Left forelimb (tissue), 1 donor: Measurements from ENCODE around the gene CLDN7.

Source experiments
- DNase-seq: peaks from one replicate; pipeline ENCODE4 v3.0.0-alpha.2; 2018; ENCODE audit warnings: low spot score

CLDN7 gene

GRCh38 chr17:7219229-7219811 is 43.0 kb downstream of the CLDN7 start:
- no peak for DNase-seq

DNA sequence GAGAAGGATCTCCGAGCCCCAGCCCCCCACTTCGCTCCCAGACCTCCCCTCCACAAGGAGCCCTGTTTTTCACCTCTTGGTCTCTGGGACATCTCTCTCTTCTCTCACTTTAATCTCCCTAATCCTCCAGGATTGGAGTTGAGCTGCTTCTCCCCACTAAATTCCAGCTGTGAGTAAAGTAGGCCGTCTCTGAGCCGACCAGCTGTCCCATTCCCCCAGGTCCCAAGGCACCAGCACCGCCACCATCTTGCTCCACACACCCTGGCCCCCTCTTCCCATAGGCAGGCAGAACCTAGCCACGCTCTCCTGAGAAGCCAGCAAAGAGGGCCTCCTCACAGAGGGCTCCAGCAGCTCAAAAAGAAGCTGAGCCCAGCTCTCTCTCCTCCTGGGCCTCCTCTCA is 43.5 kb downstream of the CLDN7 start:
- no peak for DNase-seq

DNA sequence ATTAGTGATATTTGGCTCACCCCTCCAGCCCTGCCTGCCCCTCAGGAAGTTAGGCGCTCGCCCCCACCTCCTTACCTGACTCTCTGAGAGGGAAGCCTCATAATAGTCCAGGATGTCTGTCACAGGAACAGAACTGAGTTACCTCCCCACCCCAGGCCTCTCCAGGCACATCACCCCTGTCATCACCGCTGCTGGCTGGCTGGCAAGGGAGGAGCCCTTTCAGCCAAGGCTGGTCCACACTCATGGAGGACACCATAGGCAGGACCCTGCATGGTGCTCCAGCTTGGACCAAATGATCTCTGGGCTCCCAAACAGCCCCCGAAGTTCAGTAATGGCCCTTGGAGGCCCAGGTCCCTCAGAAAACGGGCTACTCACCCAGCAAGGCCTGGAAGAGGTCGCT is 44.1 kb downstream of the CLDN7 start:
- DNase-seq, result no peak

DNA sequence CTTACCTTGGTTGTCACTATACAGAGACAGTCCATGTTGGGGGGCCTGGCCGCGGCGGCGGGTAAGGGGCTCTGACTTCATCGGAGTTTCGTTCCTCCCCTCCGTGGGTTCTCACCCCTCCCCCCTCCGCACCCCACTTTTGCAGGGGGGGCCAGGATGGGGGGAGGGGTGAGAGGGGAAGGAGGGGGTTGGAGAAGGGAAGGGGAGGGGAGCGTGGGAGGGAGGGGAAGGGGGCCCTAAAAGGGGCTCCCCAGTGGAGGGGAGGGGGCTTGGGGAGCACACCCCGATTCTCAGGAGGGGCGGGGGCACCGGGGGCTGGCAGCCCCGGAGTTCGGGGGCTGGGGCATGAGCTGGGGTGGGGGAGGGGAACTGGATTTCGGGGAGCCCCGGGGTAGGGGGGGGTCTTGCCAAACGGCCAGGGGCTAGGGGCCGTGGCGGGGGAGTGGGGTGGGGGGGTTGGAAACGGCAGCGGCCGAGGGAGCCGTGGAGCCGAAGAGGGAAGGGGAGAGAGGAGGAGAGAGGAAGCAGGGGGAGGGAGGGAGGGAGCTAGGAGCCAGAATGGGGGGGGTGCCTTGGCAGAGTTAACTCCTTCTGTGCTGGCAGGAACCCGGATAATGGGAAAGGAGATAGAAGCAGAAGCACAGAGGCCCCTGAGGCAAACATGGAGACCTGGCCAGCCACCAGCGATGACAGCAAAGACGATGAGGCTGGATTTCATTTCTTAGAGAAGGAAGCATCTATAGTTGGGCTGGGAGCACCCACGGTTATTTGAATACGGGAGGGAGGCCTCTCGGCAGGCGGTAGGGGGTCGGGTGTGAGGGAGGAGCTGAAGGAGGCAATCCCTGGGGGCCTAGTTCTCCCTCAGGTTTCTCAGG is 44.9 kb downstream of the CLDN7 start:
- peak; percentile 87 for DNase-seq

DNA sequence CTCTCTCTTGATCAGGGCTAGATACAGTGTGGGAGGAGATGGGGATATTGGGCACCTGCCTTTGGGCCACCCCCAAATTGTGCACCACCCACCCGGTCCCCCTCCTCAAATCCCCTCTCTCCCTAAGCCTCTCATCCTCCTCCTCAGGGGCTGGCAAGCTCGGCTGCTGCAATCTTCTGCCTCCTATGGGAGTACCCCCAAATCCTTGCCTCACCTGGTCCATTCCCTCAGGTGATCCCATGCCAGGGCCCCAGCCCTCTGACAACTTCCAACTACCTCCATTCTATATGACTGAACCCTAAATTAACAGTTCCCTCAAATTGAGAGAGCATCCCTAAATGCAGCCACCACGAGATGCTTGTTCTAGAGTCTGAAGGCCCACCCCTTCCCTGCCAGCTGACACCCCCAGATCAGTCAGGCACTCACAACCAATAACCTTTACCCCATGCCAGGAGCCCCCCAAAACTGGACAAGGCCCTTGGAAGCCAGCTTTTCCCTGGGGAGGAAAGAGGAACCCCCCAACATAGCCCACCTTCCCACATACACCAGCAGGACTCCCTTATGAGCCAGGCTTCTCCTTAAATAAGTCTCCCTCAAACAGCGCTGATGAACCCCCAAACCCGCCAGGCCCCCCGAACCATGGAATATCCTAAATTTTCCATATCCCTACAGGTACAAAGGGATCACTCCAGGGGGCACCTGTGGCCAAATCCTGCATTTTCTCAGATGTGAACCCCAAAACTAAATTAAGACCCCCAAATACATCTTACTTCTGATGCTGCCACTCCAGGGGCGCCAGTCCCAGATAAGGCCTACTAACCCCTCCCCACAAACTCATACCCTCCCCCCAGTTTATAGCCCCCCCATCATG is 45.8 kb downstream of the CLDN7 start:
- DNase-seq, result no peak

DNA sequence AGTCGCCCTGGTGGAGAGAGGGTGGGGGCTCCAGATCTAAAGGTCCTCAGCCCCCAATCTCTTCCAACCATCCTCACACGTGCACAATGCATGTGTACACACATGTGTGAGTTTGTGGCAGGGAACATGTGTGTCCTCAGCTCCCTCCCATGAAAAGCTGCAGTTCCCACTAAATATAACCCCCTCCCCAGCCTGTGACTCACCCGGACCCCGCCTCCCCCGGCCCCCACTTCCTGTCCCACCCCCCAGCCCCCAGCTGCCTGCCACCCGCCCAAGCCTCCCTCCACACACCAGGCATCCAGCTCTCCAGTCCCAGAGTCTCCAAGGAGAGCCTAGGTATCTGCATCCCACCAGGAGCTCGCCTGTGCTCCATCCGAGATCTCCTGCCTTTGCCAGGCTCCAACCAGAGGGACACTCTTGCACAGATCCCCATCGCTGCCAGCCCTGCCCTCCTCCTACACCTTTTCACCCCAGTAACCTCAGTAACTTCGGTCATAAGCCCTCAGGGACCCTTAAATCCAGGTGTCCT is 46.6 kb downstream of the CLDN7 start:
- no peak for DNase-seq

DNA sequence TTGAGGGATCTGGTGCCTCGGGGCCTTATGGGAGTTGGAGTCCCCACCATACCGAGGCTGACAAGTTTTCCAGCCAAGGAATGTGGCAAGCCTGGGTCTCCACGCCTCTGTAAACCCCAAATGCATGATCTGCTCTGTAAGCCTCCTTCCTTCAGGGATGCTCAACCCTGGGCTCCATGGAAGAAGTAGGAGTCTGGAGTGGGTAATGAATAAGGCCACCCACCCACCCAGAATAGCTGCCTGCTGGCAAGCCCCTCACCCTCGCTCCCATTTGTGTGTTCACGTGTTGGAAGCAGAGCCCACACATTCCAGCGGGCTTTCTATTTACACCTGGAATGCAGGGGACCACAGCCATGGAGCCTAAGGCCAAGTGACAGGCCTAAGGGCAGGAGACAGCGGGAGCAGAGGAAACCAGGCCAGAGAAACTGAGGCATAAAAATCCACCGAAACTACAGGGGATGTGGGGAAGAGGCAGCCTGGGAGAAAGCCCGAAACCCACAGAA is 47.1 kb downstream of the CLDN7 start:
- no peak for DNase-seq

- peak; percentile 99 for DNase-seq
Measured at GRCh38 chr17:7214300-7215135, 47.8 kb downstream of the CLDN7 start.

GRCh38 chr17:7213895-7214299 is 48.4 kb downstream of the CLDN7 start:
- peak; percentile 86 for DNase-seq

DNA sequence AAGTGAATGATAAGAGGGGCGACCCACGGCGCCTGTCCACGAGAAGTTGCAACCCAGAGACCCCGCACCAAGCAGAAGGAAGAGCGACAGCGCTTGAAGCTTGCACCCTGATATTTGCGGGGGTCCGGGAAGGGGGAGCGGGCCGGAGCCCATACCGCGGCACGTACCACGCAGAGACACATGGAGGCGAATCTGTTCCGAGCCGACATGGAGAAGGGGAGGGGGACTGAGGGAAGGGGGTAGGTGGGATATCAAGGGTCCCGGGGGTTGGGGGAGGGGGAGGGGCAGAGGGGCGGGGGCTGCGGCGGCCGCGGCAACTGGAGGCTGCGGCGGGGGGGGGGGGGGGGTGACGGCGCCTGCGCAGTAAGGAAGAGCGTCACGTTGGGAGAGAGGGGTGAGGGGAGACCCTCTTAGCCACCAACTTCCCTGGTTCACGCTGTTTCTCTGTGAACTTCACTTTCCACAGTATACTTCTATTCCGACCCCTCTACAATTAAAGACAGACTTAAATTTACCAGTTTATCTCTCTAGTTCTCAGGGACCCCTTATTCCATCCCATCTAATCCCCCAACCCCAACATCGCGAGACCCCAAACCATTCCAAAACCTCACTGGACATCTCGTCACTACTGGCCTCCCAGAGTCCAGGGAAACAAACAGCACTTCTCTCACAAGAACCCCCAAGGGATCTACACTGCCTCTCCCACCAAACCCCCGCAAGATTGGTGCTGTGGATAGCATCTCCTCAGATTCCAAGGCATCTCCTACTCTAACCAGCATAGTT is 50.6 kb downstream of the CLDN7 start:
- no peak for DNase-seq
